ENCODE data around the gene NASP.

- TF ChIP-seq, protein P1, sequence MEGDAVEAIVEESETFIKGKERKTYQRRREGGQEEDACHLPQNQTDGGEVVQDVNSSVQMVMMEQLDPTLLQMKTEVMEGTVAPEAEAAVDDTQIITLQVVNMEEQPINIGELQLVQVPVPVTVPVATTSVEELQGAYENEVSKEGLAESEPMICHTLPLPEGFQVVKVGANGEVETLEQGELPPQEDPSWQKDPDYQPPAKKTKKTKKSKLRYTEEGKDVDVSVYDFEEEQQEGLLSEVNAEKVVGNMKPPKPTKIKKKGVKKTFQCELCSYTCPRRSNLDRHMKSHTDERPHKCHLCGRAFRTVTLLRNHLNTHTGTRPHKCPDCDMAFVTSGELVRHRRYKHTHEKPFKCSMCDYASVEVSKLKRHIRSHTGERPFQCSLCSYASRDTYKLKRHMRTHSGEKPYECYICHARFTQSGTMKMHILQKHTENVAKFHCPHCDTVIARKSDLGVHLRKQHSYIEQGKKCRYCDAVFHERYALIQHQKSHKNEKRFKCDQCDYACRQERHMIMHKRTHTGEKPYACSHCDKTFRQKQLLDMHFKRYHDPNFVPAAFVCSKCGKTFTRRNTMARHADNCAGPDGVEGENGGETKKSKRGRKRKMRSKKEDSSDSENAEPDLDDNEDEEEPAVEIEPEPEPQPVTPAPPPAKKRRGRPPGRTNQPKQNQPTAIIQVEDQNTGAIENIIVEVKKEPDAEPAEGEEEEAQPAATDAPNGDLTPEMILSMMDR (IDR thresholded peaks at IDR 0.05 in 8 of 11, conservative IDR thresholded peaks at IDR 0.05 in 3 of 11): no peak
- TF ChIP-seq POLR2AphosphoS5 (IDR thresholded peaks at IDR 0.05): peak in 1 of 3 donors; percentile 28
- no peak for TF ChIP-seq POLR2A (IDR thresholded peaks at IDR 0.05)
Measured at GRCh38 chr1:45621895-45622523, 38.2 kb downstream of the NASP start.

All from spleen (tissue), 7 donors.